Measurements from ENCODE around the gene NTNG1.

GRCh38 chr1:107228704-107229371, 88.0 kb downstream of the NTNG1 start:
- no peak for TF ChIP-seq JUN (CRISPR knock-in tag; IDR thresholded peaks at IDR 0.05)
- TF ChIP-seq, protein P1, sequence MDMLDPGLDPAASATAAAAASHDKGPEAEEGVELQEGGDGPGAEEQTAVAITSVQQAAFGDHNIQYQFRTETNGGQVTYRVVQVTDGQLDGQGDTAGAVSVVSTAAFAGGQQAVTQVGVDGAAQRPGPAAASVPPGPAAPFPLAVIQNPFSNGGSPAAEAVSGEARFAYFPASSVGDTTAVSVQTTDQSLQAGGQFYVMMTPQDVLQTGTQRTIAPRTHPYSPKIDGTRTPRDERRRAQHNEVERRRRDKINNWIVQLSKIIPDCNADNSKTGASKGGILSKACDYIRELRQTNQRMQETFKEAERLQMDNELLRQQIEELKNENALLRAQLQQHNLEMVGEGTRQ (CRISPR knock-in tag; IDR thresholded peaks at IDR 0.05), result no peak

Data from WTC11 (cell line).